ENCODE data around the gene PPP5C.
"Not testable (repeated sequence)": the region's sequence is repeated elsewhere in the genome, so short reads cannot be mapped to it uniquely, and the experiment has no call there.

Gene PPP5C

DNA sequence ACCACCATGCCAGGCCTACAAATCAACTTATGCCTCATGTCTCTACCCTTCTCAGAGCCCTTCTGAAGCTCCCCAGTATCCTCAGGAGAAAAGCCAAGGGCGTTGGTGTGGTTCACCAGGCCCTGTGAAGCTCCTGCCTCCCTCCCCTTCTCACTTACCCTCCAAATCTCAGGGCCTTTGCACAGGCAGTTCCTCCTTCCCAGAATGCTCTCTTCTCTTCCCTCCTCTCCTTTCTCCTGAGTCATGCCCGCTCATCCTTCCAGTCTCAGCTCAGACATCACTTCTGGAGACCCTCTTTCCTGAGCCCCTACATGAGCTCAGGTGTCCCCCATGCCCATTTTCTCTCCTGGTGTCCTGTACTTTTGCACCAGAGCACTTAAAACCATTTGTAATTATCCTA, 29.5 kb upstream of the PPP5C start:
- ChIA-PET POLR2A (ENCODE audit: low non-redundant PET) (no interaction called here), CTCF (interaction anchor here (0.9 kb wide), 1 partner anchor 36 kb away, joined by 3 read pairs; no protein-coding TSS in a partner anchor)
- no peak for DNase-seq (ENCODE audit: low spot score)
- no peak overlapping the region for H3K27ac ChIP-seq
- no peak for TF ChIP-seq CTCF (conservative IDR thresholded peaks at IDR 0.05; ENCODE audit: low read depth)

GRCh38 chr19:46319613-46320012, 27.3 kb upstream of the PPP5C start:
- DNase-seq (ENCODE audit: low spot score): no peak
- no peak overlapping the region for H3K27ac ChIP-seq
- CTCF ChIA-PET: no interaction called here
- POLR2A ChIA-PET (ENCODE audit: low non-redundant PET): no interaction called here
- no peak for TF ChIP-seq CTCF (conservative IDR thresholded peaks at IDR 0.05; ENCODE audit: low read depth)

- no peak for TF ChIP-seq CTCF (conservative IDR thresholded peaks at IDR 0.05; ENCODE audit: low read depth)
- POLR2A ChIA-PET (ENCODE audit: low non-redundant PET): no interaction called here
- no peak overlapping the region for H3K27ac ChIP-seq
- no peak for DNase-seq (ENCODE audit: low spot score)
- CTCF ChIA-PET: no interaction called here
Measured at GRCh38 chr19:46320559-46320958, 26.3 kb upstream of the PPP5C start.

GRCh38 chr19:46321653-46322052, 25.2 kb upstream of the PPP5C start:
- H3K27ac ChIP-seq: no peak overlapping the region
- ChIA-PET POLR2A (ENCODE audit: low non-redundant PET) (no interaction called here), CTCF (no interaction called here)
- TF ChIP-seq CTCF (conservative IDR thresholded peaks at IDR 0.05; ENCODE audit: low read depth): no peak
- no peak for DNase-seq (ENCODE audit: low spot score)

- H3K27ac ChIP-seq; DNase-seq (ENCODE audit: low spot score); POLR2A ChIA-PET (ENCODE audit: low non-redundant PET): not testable (repeated sequence)
- CTCF ChIA-PET: interaction anchor here (0.7 kb wide), 1 partner anchor 19 kb away, joined by 4 read pairs; no protein-coding TSS in a partner anchor
Measured at GRCh38 chr19:46323227-46323626, 23.7 kb upstream of the PPP5C start.

DNA sequence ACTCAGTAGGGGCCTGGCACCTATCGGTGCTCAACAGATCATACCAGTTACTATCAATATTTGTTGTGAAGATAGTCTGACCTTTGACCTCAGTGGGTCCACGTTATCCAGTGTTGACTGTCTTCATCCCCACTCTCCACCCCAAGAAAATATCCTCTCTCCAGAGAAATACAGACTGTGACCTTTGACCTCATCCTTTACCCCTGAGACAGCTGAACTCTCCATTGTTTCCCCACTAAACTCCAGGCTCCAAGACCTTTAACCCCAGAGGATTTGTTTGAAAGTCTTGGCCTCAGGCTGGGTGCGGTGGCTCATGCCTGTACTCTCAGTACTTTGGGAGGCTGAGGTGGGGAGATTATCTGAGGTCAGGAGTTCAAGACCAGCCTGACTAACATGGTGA, 22.6 kb upstream of the PPP5C start:
- no peak for DNase-seq (ENCODE audit: low spot score)
- H3K27ac ChIP-seq: no peak overlapping the region
- POLR2A ChIA-PET (ENCODE audit: low non-redundant PET): no interaction called here
- TF ChIP-seq CTCF (conservative IDR thresholded peaks at IDR 0.05; ENCODE audit: low read depth): no peak
- CTCF ChIA-PET: no interaction called here

GRCh38 chr19:46326608-46327007, 20.3 kb upstream of the PPP5C start:
- no peak for TF ChIP-seq CTCF (conservative IDR thresholded peaks at IDR 0.05; ENCODE audit: low read depth)
- no peak overlapping the region for H3K27ac ChIP-seq
- DNase-seq (ENCODE audit: low spot score): no peak
- ChIA-PET POLR2A (ENCODE audit: low non-redundant PET) (no interaction called here), CTCF (interaction anchor here (0.6 kb wide), 1 partner anchor 14 kb away, joined by 3 read pairs; no protein-coding TSS in a partner anchor)
